IPS-15b (cell line): Measurements from ENCODE around the gene B4GALNT4.

ENCODE experiments used
- H3K27me3 ChIP-seq: one replicate; pipeline ENCODE4 v1.6.1; 2013; ENCODE audit warnings: low read length; ENCODE audit not compliant: control insufficient read depth, insufficient read depth
- H3K36me3 ChIP-seq: one replicate; pipeline ENCODE4 v1.6.1; 2013; ENCODE audit warnings: low read length; ENCODE audit not compliant: control insufficient read depth, insufficient read depth
- H3K4me1 ChIP-seq: one replicate; pipeline ENCODE4 v1.6.1; 2013; ENCODE audit warnings: mild to moderate bottlenecking, low read length; ENCODE audit not compliant: control insufficient read depth, insufficient read depth
- H3K4me3 ChIP-seq: one replicate; pipeline ENCODE4 v1.5.1; 2013; ENCODE audit warnings: low read depth, low read length
- H3K9ac ChIP-seq: one replicate; pipeline ENCODE4 v1.6.1; 2013; ENCODE audit warnings: low read depth, mild to moderate bottlenecking, low read length
- H3K9me3 ChIP-seq: one replicate; pipeline ENCODE4 v1.6.1; 2013; ENCODE audit warnings: mild to moderate bottlenecking, low read length; ENCODE audit not compliant: control insufficient read depth, insufficient read depth

B4GALNT4 gene

GRCh38 chr11:403761-404431 lies 34.6 kb downstream of the B4GALNT4 start:
- Histone ChIP-seq H3K27me3 (no peaks in the 10 kb centered on the region), H3K4me1 (no peaks in the 10 kb centered on the region), H3K4me3 (no peak overlapping the region), H3K36me3 (peaks cover 27% of the 10 kb centered on the region), H3K9ac (no peak overlapping the region), H3K9me3 (no peaks in the 10 kb centered on the region)

- H3K27me3 ChIP-seq: no peaks in the 10 kb centered on the region
- H3K9ac ChIP-seq: no peak overlapping the region
- H3K4me3 ChIP-seq: no peak overlapping the region
- H3K36me3 ChIP-seq: peaks cover 24% of the 10 kb centered on the region
- no peaks in the 10 kb centered on the region for H3K9me3 ChIP-seq
- no peaks in the 10 kb centered on the region for H3K4me1 ChIP-seq
Measured at GRCh38 chr11:404551-405264, 35.4 kb downstream of the B4GALNT4 start.

GRCh38 chr11:405323-405953 lies 36.1 kb downstream of the B4GALNT4 start:
- Histone ChIP-seq H3K9me3 (no peaks in the 10 kb centered on the region), H3K4me3 (no peak overlapping the region), H3K4me1 (no peaks in the 10 kb centered on the region), H3K36me3 (peaks cover 19% of the 10 kb centered on the region), H3K9ac (no peak overlapping the region), H3K27me3 (no peaks in the 10 kb centered on the region)

- Histone ChIP-seq H3K36me3 (peaks cover 19% of the 10 kb centered on the region), H3K27me3 (no peaks in the 10 kb centered on the region), H3K9me3 (no peaks in the 10 kb centered on the region), H3K4me3 (peak overlapping the region; percentile 41), H3K9ac (no peak overlapping the region), H3K4me1 (no peaks in the 10 kb centered on the region)
Measured at GRCh38 chr11:405954-406795, 36.9 kb downstream of the B4GALNT4 start.

GRCh38 chr11:406796-407650 lies 37.7 kb downstream of the B4GALNT4 start:
- Histone ChIP-seq H3K9me3 (no peaks in the 10 kb centered on the region), H3K9ac (no peak overlapping the region), H3K36me3 (peaks cover 19% of the 10 kb centered on the region), H3K4me3 (peak overlapping the region; percentile 41), H3K27me3 (no peaks in the 10 kb centered on the region), H3K4me1 (no peaks in the 10 kb centered on the region)

GRCh38 chr11:407651-408123 lies 38.4 kb downstream of the B4GALNT4 start:
- peak overlapping the region; percentile 19 for H3K4me3 ChIP-seq
- no peaks in the 10 kb centered on the region for H3K4me1 ChIP-seq
- peaks cover 19% of the 10 kb centered on the region for H3K36me3 ChIP-seq
- H3K27me3 ChIP-seq: no peaks in the 10 kb centered on the region
- no peaks in the 10 kb centered on the region for H3K9me3 ChIP-seq
- no peak overlapping the region for H3K9ac ChIP-seq

GRCh38 chr11:408154-409007 lies 39.1 kb downstream of the B4GALNT4 start:
- Histone ChIP-seq H3K4me3 (no peak overlapping the region), H3K27me3 (no peaks in the 10 kb centered on the region), H3K4me1 (no peaks in the 10 kb centered on the region), H3K9me3 (no peaks in the 10 kb centered on the region), H3K36me3 (peaks cover 18% of the 10 kb centered on the region), H3K9ac (no peak overlapping the region)

GRCh38 chr11:409008-409599 lies 39.8 kb downstream of the B4GALNT4 start:
- Histone ChIP-seq H3K4me1 (no peaks in the 10 kb centered on the region), H3K4me3 (no peak overlapping the region), H3K27me3 (no peaks in the 10 kb centered on the region), H3K9me3 (no peaks in the 10 kb centered on the region), H3K9ac (no peak overlapping the region), H3K36me3 (peaks cover 11% of the 10 kb centered on the region)

GRCh38 chr11:409600-410483 lies 40.5 kb downstream of the B4GALNT4 start:
- H3K9ac ChIP-seq: no peak overlapping the region
- no peaks in the 10 kb centered on the region for H3K4me1 ChIP-seq
- no peaks in the 10 kb centered on the region for H3K27me3 ChIP-seq
- no peaks in the 10 kb centered on the region for H3K9me3 ChIP-seq
- H3K4me3 ChIP-seq: no peak overlapping the region
- peaks cover 11% of the 10 kb centered on the region for H3K36me3 ChIP-seq
